ENCODE results near the gene HOTAIR. TPM values are rescaled to one million over a fixed set of nuclear protein-coding genes. Genes with fewer than 3 reads are reported as not detected.

The HOTAIR gene
- total and polyA plus RNA-seq, 4 donors = not detected

- 26% methylated on average over 8 of the region's 8 CpGs for WGBS
- TF ChIP-seq EGR1 (IDR thresholded peaks at IDR 0.05; ENCODE audit: low read depth in 2 of 2) (no peak), MAX (IDR thresholded peaks at IDR 0.05) (no peak), JUND (IDR thresholded peaks at IDR 0.05) (no peak), YY1 (IDR thresholded peaks at IDR 0.05) (no peak), TAF1 (conservative IDR thresholded peaks at IDR 0.05) (no peak), GABPA (IDR thresholded peaks at IDR 0.05 in 1 of 2, conservative IDR thresholded peaks at IDR 0.05 in 1 of 2) (no peak), RAD21 (IDR thresholded peaks at IDR 0.05) (no peak), RXRA (IDR thresholded peaks at IDR 0.05) (no peak), HNF4A (conservative IDR thresholded peaks at IDR 0.05) (no peak), ATF3 (IDR thresholded peaks at IDR 0.05) (no peak), HNF4G (IDR thresholded peaks at IDR 0.05) (no peak), SP1 (IDR thresholded peaks at IDR 0.05) (no peak), NR2F2 (IDR thresholded peaks at IDR 0.05) (no peak), CTCF (IDR thresholded peaks at IDR 0.05; ENCODE audit: low read depth, low read length, missing input control) (no peak), FOXA1 (IDR thresholded peaks at IDR 0.05) (no peak), REST (IDR thresholded peaks at IDR 0.05) (no peak), ZBTB33 (IDR thresholded peaks at IDR 0.05) (no peak), FOXA2 (IDR thresholded peaks at IDR 0.05) (no peak)
- H3K4me3 ChIP-seq (ENCODE audit: low read depth in 1 of 3, low read length in 3 of 3) = no peak overlapping the region
- no peaks in the 10 kb centered on the region for H3K9me3 ChIP-seq (ENCODE audit: control insufficient read depth in 4 of 4, low read length in 3 of 4)
- no peak overlapping the region for H3K27ac ChIP-seq (ENCODE audit: low read depth in 1 of 2, low read length in 2 of 2)
- no peak for DNase-seq (ENCODE audit: low spot score)
- no peak overlapping the region for H3K9ac ChIP-seq (ENCODE audit: low read depth in 1 of 2, low read length in 2 of 2)
- H3K36me3 ChIP-seq (ENCODE audit: control insufficient read depth in 4 of 4, insufficient read depth in 3 of 4, low read depth in 1 of 4, low read length in 3 of 4) = no peaks in the 10 kb centered on the region
- peaks cover 6 to 47% (median 24%) of the 10 kb centered on the region in 4 donors for H3K27me3 ChIP-seq (ENCODE audit: control insufficient read depth in 4 of 4, insufficient read depth in 4 of 4, low read length in 3 of 4)
- H3K4me1 ChIP-seq (ENCODE audit: control insufficient read depth in 4 of 4, insufficient read depth in 4 of 4, low read length in 3 of 4) = peaks cover 0 to 11% (median 6%) of the 10 kb centered on the region in 4 donors
These were observed 48.5 kb upstream of the HOTAIR start for GRCh38 chr12:54022960-54023884.
